Trophoblast cell (in vitro differentiated cells and primary cell): ENCODE results near the gene PLOD3.

Experiments
- DNase-seq, 2 donors: peaks; one replicate each; pipeline ENCODE4 v3.0.0-alpha.2; 2016
- H2AFZ ChIP-seq: 2 replicates; pipeline ENCODE4 v1.6.1; 2013; ENCODE audit warnings: low read length, moderate library complexity, mild to moderate bottlenecking; ENCODE audit not compliant: insufficient read depth, poor library complexity
- H2AK5ac ChIP-seq: 2 replicates; pipeline ENCODE4 v1.6.1; 2013; ENCODE audit warnings: mild to moderate bottlenecking, low read length
- H2BK120ac ChIP-seq: 2 replicates; pipeline ENCODE4 v1.6.1; 2013; ENCODE audit warnings: low read length, mild to moderate bottlenecking, moderate library complexity; ENCODE audit not compliant: insufficient read depth, poor library complexity
- H2BK12ac ChIP-seq: 2 replicates; pipeline ENCODE4 v1.6.1; 2013; ENCODE audit warnings: mild to moderate bottlenecking, low read length, moderate library complexity
- H2BK5ac ChIP-seq: 2 replicates; pipeline ENCODE4 v1.6.1; 2013; ENCODE audit warnings: low read length, low read depth, moderate library complexity, mild to moderate bottlenecking; ENCODE audit not compliant: poor library complexity
- H3K14ac ChIP-seq: 2 replicates; pipeline ENCODE4 v1.6.1; 2013; ENCODE audit warnings: mild to moderate bottlenecking, low read length
- H3K18ac ChIP-seq: 2 replicates; pipeline ENCODE4 v1.6.1; 2013; ENCODE audit warnings: mild to moderate bottlenecking, low read length
- H3K23ac ChIP-seq: 2 replicates; pipeline ENCODE4 v1.6.1; 2013; ENCODE audit warnings: low read length
- H3K27ac ChIP-seq: 2 replicates; pipeline ENCODE4 v1.5.1; 2013; ENCODE audit warnings: low read depth, mild to moderate bottlenecking, inconsistent platforms, low read length, moderate library complexity
- H3K27me3 ChIP-seq: 2 replicates; pipeline ENCODE4 v1.6.1; 2013; ENCODE audit warnings: inconsistent platforms, mild to moderate bottlenecking, low read length, moderate library complexity; ENCODE audit not compliant: insufficient read depth
- H3K36me3 ChIP-seq, 2 experiments: 1 replicate in 1 of 2; 2 replicates in 1 of 2; pipeline ENCODE4 v1.6.1; 2013; ENCODE audit warnings: low read length in 2 of 2, mild to moderate bottlenecking in 2 of 2, moderate library complexity in 1 of 2; ENCODE audit not compliant: insufficient read depth in 2 of 2, control insufficient read depth in 1 of 2
- H3K4ac ChIP-seq: 2 replicates; pipeline ENCODE4 v1.6.1; 2013; ENCODE audit warnings: low read depth, mild to moderate bottlenecking, low read length, moderate library complexity
- H3K4me1 ChIP-seq, 2 experiments: 1 replicate in 1 of 2; 2 replicates in 1 of 2; pipeline ENCODE4 v1.6.1; 2013; ENCODE audit warnings: low read length in 2 of 2, mild to moderate bottlenecking in 2 of 2, moderate library complexity in 1 of 2; ENCODE audit not compliant: insufficient read depth in 2 of 2, control insufficient read depth in 1 of 2
- H3K4me2 ChIP-seq: 2 replicates; pipeline ENCODE4 v1.6.1; 2013; ENCODE audit warnings: inconsistent platforms, mild to moderate bottlenecking, low read length, moderate library complexity
- H3K4me3 ChIP-seq: 2 replicates; pipeline ENCODE4 v1.5.1; 2013; ENCODE audit warnings: mild to moderate bottlenecking, low read depth, low read length, inconsistent platforms
- H3K79me1 ChIP-seq: one replicate; pipeline ENCODE4 v1.6.1; 2013; ENCODE audit warnings: low read length
- H3K79me2 ChIP-seq: 2 replicates; pipeline ENCODE4 v1.6.1; 2013; ENCODE audit warnings: low read length, mild to moderate bottlenecking; ENCODE audit not compliant: control insufficient read depth, insufficient read depth, poor library complexity
- H3K9ac ChIP-seq: 2 replicates; pipeline ENCODE4 v1.6.1; 2013; ENCODE audit warnings: mild to moderate bottlenecking, low read length
- H3K9me3 ChIP-seq: 2 replicates; pipeline ENCODE4 v1.6.1; 2013; ENCODE audit warnings: low read depth, mild to moderate bottlenecking, control low read depth, inconsistent platforms, low read length; ENCODE audit not compliant: insufficient read depth
- H4K12ac ChIP-seq: 2 replicates; pipeline ENCODE4 v1.6.1; 2013; ENCODE audit warnings: low read depth, mild to moderate bottlenecking, low read length, moderate library complexity
- H4K8ac ChIP-seq: 2 replicates; pipeline ENCODE4 v1.6.1; 2013; ENCODE audit warnings: low read depth, mild to moderate bottlenecking, low read length, moderate library complexity
- H4K91ac ChIP-seq: one replicate; pipeline ENCODE4 v1.6.1; 2013; ENCODE audit warnings: low read depth, mild to moderate bottlenecking, low read length, moderate library complexity
- WGBS: extraction: QIAGEN DNeasy Blood & Tissue Kit; methylation state at CpG from one replicate; pipeline ENCODE4 v1.1.7; 2013; ENCODE audit warnings: missing lambda C conversion rate; ENCODE audit not compliant: insufficient read length, insufficient coverage; ENCODE audit errors: extremely low coverage; 5-methylcytosine and 5-hydroxymethylcytosine counted together

The PLOD3 gene

GRCh38 chr7:101239951-101240220, 22.5 kb upstream of the PLOD3 start:
- Histone ChIP-seq H2AFZ (no peak overlapping the region), H4K12ac (peak overlapping the region; percentile 1), H3K79me1 (peaks cover 10% of the 10 kb centered on the region), H3K9me3 (no peaks in the 10 kb centered on the region), H3K27ac (peak overlapping the region; percentile 86), H3K9ac (no peak overlapping the region), H3K36me3 (peaks cover 34 to 44% of the 10 kb centered on the region in 2 experiments), H3K4me3 (no peak overlapping the region), H3K4ac (no peak overlapping the region), H2BK120ac (no peak overlapping the region), H4K8ac (no peak overlapping the region), H3K79me2 (peaks cover 4% of the 10 kb centered on the region), H3K4me1 (peaks cover 10 to 25% of the 10 kb centered on the region in 2 experiments), H3K4me2 (no peak overlapping the region), H2BK12ac (no peak overlapping the region), H4K91ac (peak overlapping the region; percentile 87), H3K27me3 (no peaks in the 10 kb centered on the region), H3K23ac (no peak overlapping the region), H3K14ac (no peak overlapping the region), H2BK5ac (no peak overlapping the region), H2AK5ac (peak overlapping the region; percentile 1), H3K18ac (no peak overlapping the region)
- no peak for DNase-seq
- WGBS = no CpG with 5 or more reads among the region's 9 CpGs

- Histone ChIP-seq H3K4ac (peak overlapping the region; percentile 22), H4K91ac (peak overlapping the region; percentile 87), H2BK5ac (peak overlapping the region; percentile 44), H3K23ac (no peak overlapping the region), H4K12ac (peak overlapping the region; percentile 1), H3K27ac (peak overlapping the region; percentile 86), H3K79me1 (peaks cover 6% of the 10 kb centered on the region), H3K14ac (peak overlapping the region; percentile 56), H2AFZ (peak overlapping the region; percentile 19), H3K27me3 (no peaks in the 10 kb centered on the region), H3K4me1 (peaks cover 10 to 25% of the 10 kb centered on the region in 2 experiments), H3K18ac (peak overlapping the region; percentile 56), H4K8ac (peak overlapping the region; percentile 57), H3K4me2 (peak overlapping the region; percentile 15), H3K79me2 (peaks cover under 1% of the 10 kb centered on the region), H2BK12ac (no peak overlapping the region), H3K4me3 (no peak overlapping the region), H3K9ac (no peak overlapping the region), H2BK120ac (peak overlapping the region; percentile 8), H3K9me3 (no peaks in the 10 kb centered on the region), H3K36me3 (peaks cover 34 to 46% of the 10 kb centered on the region in 2 experiments), H2AK5ac (peak overlapping the region; percentile 20)
- DNase-seq = no peak
- no CpG with 5 or more reads among the region's 27 CpGs for WGBS
Observed at GRCh38 chr7:101239191-101239950, 22.0 kb upstream of the PLOD3 start.

DNA sequence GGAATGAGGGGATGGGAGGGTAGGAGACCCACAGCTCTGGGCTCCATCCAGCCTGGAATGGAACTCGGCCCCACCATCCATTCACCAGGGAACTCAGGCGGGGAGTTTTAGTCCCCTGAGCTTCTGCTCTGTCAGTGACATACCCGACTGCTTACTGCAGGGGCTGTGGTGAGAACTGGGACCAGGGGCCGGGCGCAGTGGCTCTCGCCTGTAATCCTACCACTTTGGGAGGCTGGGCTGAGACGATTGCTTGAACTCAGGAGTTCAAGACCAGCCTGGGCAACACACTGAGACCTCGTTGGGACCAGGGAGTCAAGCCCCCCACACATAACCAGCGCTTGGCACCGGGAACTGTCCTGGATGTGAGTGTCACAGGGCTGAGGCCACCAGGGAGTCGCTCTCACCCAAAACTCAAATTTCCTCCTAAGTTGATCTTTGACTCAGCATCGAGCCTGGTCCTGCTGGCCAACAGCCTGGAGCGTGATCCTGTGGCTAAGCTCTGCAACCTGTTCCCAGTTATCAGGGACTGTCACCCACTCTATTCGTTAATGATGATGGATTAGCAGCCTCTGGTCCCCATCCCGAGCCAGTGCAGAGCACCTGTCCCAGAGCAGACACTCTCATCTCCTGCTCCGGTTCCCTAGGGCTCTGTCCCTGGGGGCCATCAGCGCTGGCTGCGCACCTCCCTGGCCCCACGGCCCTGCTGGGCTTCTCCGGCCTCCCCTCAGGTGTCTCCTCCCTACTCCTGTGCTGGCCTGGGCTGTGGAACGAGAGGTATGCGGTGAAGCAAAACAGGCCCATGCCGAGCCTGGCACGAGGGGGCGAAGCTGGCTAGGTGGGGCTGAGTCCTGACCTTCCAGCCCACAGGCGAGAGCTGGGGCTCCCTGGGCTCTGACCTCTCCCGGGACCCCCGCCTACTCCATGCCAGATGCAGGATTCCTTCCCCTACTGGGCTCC, 21.1 kb upstream of the PLOD3 start:
- H2AFZ ChIP-seq = no peak overlapping the region
- no CpG with 5 or more reads among the region's 28 CpGs for WGBS
- no peaks in the 10 kb centered on the region for H3K79me2 ChIP-seq

GRCh38 chr7:101237206-101238067, 20.1 kb upstream of the PLOD3 start, which contains the start of gene CLDN15:
Gene CLDN15, minus strand, starts transcription at chr7:101237802. Its CDS starts 221 bp downstream, at chr7:101237581.
- peak within 1 kb of the TSS; percentile 86 for H3K27ac ChIP-seq
- H2BK120ac ChIP-seq = no peak within 1 kb of the TSS
- H4K91ac ChIP-seq = no peak within 1 kb of the TSS
- DNase-seq = no peak
- peak within 1 kb of the TSS; percentile 15 for H3K18ac ChIP-seq
- H3K36me3 ChIP-seq = peaks cover 34 to 43% of the 10 kb centered on the region in 2 experiments
- H3K4me1 ChIP-seq = peaks cover 10 to 23% of the 10 kb centered on the region in 2 experiments
- H3K79me2 ChIP-seq = no peaks in the 10 kb centered on the region
- no peak within 1 kb of the TSS for H3K9ac ChIP-seq
- no peaks in the 10 kb centered on the region for H3K9me3 ChIP-seq
- H4K12ac ChIP-seq = peak within 1 kb of the TSS; percentile 13
- no peak within 1 kb of the TSS for H2BK5ac ChIP-seq
- H3K27me3 ChIP-seq = no peaks in the 10 kb centered on the region
- peak within 1 kb of the TSS; percentile 10 for H4K8ac ChIP-seq
- no peak within 1 kb of the TSS for H3K4me2 ChIP-seq
- H3K79me1 ChIP-seq = peaks cover 6% of the 10 kb centered on the region
- H3K23ac ChIP-seq = no peak within 1 kb of the TSS
- no peak within 1 kb of the TSS for H2AFZ ChIP-seq
- H3K14ac ChIP-seq = no peak within 1 kb of the TSS
- H3K4me3 ChIP-seq = no peak within 1 kb of the TSS
- H3K4ac ChIP-seq = no peak within 1 kb of the TSS
- no peak within 1 kb of the TSS for H2BK12ac ChIP-seq
- no peak within 1 kb of the TSS for H2AK5ac ChIP-seq
- WGBS = no CpG with 5 or more reads among the region's 31 CpGs

More for the DNA sequence above, 21.1 kb upstream of the PLOD3 start:
- Histone ChIP-seq H2BK120ac (no peak overlapping the region), H3K4me3 (no peak overlapping the region), H2AK5ac (no peak overlapping the region), H2BK5ac (no peak overlapping the region), H3K9ac (no peak overlapping the region), H3K14ac (peak overlapping the region; percentile 16), H4K12ac (peak overlapping the region; percentile 13), H3K4ac (no peak overlapping the region), H3K36me3 (peaks cover 34 to 44% of the 10 kb centered on the region in 2 experiments), H3K23ac (no peak overlapping the region), H3K9me3 (no peaks in the 10 kb centered on the region), H2BK12ac (peak overlapping the region; percentile 6), H4K91ac (no peak overlapping the region), H3K4me2 (no peak overlapping the region), H3K27ac (peak overlapping the region; percentile 86), H3K27me3 (no peaks in the 10 kb centered on the region), H3K18ac (peak overlapping the region; percentile 15), H3K79me1 (peaks cover 5% of the 10 kb centered on the region), H4K8ac (peak overlapping the region; percentile 10), H3K4me1 (peaks cover 10 to 21% of the 10 kb centered on the region in 2 experiments)
- no peak for DNase-seq
